Cortex of kidney (tissue), 1 donor: ENCODE results near the gene CYP2B6.
"Not testable (repeated sequence)": the region's sequence is repeated elsewhere in the genome, so short reads cannot be mapped to it uniquely, and the experiment has no call there.

Experiments
- DNase-seq: peaks from one replicate; lab custom pipeline; 2025; lab: John Stamatoyannopoulos, UW

Gene CYP2B6

DNA sequence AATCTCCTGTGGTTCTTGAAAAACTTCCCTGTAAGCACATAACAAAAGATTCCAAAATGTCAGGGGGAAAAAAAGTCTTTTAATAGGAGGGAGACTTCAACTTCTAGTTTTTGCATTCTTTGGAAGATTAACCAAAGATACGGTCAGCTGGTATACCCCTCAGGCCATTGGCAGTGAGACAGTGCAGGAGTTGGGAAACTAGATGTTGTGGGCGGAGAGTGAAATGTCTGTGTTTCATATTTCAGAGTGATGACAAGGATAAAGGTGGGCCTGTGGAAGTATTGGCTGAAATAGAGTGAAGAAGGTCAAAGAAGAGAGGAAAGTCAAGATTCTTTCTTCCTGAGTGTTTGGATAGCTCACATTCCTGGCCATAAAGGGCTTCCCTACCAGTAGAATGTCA is 40.8 kb downstream of the CYP2B6 start:
- no peak for DNase-seq

DNA sequence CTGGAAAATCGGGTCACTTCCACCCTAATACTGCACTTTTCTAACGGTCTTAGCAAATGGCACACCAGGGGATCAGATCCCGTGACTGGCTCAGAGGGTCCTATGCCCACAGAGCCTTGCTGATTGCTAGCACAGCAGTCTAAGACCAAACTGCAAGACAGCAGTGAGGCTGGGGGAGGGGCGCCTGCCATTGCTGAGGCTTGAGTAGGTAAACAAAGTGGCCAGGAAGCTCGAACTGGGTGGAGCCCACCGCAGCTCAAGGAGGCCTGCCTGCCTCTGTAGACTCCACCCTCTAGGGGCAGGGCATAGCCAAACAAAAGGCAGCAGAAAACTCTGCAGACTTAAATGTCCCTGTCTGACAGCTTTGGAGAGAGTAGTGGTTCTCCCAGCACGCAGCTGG is 42.2 kb downstream of the CYP2B6 start:
- not testable (repeated sequence) for DNase-seq

DNA sequence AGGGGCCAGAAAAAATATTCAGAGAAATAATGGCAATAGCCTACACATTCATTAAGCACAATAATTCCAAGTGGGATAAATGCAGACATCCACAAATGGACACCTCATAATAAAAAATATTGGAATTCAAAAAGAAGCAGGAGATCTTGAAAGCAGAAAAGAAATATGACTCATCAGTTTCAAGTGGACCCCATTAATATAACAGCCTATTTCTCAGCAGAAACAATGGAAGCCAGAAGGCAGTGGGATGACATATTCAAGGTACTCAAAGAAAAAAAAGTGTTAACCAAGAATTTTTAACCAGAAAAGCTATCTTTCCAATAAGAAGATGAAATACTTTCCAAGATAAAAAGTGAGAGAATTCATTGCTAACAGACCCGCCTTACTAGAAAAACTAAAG is 48.7 kb downstream of the CYP2B6 start:
- no peak for DNase-seq

DNA sequence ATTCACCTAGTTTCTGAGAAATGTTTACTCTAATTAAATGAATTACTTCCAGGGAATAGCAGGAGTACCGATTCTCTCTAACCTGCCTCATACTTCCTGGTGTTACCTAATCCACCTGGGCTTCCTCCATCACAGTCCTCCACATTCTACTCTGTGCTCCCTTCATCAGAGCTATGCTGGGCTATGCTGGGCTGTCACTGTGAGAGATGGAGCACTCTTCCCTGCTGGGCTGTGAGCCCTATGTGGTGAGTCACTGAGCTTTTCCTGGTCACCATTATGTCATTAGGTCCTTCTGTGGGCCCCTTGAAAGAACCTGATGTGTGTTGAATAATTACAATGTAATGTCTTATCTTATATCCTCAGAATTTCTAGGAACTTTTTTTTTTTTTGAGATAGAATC is 54.0 kb downstream of the CYP2B6 start:
- DNase-seq, result not testable (repeated sequence)

DNA sequence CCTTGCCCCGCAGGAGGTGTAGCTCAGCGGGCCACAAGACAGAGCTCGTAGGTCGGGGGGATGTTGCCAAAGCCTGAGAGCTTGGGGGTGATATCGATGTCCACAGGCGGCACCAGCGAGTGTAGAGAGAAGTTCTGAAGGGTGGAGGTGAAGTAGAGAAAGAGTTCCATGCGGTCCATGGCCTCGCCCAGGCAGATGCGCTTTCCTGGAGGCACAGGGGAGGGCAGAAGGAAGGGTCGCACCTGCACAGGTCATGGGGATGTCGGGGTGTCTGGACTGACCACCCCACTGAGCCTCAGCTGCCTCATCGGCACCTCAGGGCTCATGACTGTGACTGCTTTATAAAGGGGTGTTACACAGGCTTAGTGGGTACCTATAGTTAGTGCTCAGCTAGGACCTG is 59.3 kb downstream of the CYP2B6 start:
- DNase-seq, result no peak

DNA sequence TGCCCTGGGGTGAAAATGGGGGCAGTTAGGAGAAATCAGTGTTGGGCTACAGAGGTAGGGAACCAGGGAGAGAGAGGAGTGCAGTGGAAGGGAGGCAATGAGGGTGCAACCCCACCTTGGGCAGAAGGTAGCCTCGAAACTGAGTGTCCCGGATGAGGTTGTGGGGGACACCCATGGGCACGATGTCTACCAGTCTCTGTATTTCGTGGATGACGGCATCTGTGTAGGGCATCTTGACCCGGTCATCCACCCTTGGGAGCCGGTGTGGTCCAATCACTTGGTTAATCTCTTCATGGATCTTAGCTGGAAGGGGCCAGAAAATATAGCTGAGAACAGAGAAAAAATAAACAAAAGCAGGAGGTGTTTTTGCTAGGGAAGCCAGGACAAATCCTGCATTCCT is 61.1 kb downstream of the CYP2B6 start:
- DNase-seq, result not testable (repeated sequence)

DNA sequence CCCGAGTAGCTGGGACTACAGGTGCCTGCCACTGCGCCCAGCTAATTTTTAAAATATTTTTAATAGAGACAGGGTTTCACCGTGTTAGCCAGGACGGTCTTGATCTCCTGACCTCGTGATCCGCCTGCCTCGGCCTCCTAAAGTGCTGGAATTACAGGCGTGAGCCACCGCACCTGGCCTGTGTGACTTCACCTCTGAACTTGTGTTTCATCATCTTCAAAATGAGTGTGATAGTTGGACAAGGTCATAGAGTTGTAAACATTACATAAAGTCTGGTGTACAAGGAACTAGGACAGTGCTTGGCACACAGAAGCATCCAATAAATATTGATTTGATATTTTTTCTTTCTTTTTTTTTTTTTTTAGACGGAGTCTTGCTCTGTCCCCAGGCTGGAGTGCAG is 62.2 kb downstream of the CYP2B6 start:
- DNase-seq, result not testable (repeated sequence)

DNA sequence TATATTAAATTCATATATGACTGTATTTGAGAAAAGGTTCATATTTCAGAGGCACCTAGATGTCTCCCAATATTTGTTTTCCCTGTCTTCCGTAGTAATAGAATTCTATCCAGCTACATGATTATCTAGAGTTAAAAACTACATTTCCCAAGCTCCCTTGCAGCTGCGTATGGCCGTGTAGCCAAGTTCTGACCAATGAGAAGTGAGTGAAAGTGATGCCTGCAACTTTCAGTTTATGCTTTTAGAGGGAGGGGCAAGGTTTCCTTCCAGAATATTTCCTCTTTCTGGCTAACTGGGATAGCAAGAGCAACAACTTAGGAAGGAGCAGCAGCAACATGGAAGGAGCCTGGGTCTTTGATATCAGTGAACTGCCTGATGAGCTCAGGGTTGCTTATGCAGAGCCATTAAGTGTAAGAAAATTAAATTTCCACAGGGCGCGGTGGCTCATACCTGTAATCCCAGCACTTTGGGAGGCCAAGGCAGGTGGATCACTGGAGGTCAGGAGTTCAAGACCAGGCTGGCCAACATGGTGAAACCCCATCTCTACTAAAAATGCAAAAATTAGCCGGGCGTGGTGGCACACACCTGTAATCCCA is 74.0 kb downstream of the CYP2B6 start:
- no peak for DNase-seq
